OCI-LY7 (cell line): Measurements from ENCODE around the gene GALNT12. TPM values are rescaled to one million over a fixed set of nuclear protein-coding genes. Genes with fewer than 3 reads are reported as not detected.

Source experiments
- BruUV-seq: library from RNA; stranded (reverse); fragments of 400-500 nt; replicated peaks from 2 replicates; lab custom pipeline; 2021; lab: Mats Ljungman, UMichigan
- CTCF ChIA-PET: fragments of 300-600 bp; sonication (Branson Sonifier 250); formaldehyde crosslinking; loops from one replicate; lab custom pipeline; 2022; ENCODE audit warnings: antibody characterized with exemption; ENCODE audit not compliant: unreplicated experiment; lab: Charles Lee
- POLR2A ChIA-PET: fragments of 300-600 bp; sonication (Branson Sonifier 250); formaldehyde crosslinking; loops from one replicate; lab custom pipeline; 2022; ENCODE audit warnings: antibody characterized with exemption; lab: Charles Lee
- DNase-seq: peaks from one replicate; pipeline ENCODE4 v3.0.0-alpha.2; 2015; ENCODE audit warnings: low spot score
- H2AFZ ChIP-seq: fragments of 200-600 bp; sonication (generic), shearing (Covaris generic); 2 replicates; pipeline ENCODE4 v1.6.1; 2014; ENCODE audit warnings: mild to moderate bottlenecking, antibody characterized with exemption, low read length, moderate library complexity
- H3K27ac ChIP-seq: fragments of 200-600 bp; sonication (generic); 2 replicates; pipeline ENCODE4 v1.5.1; 2014; ENCODE audit warnings: mixed run types, low read depth, mild to moderate bottlenecking, moderate library complexity, low read length, inconsistent platforms; ENCODE audit not compliant: poor library complexity, severe bottlenecking
- H3K36me3 ChIP-seq: fragments of 200-600 bp; sonication (generic); 2 replicates; pipeline ENCODE4 v1.6.1; 2014; ENCODE audit warnings: mild to moderate bottlenecking, antibody characterized with exemption, low read length, moderate library complexity, mixed read lengths; ENCODE audit not compliant: insufficient read depth
- H3K4me1 ChIP-seq: fragments of 200-600 bp; sonication (generic); 2 replicates; pipeline ENCODE4 v1.5.1; 2014; ENCODE audit warnings: mild to moderate bottlenecking, low read length; ENCODE audit not compliant: insufficient read depth, poor library complexity, severe bottlenecking
- H3K4me2 ChIP-seq: fragments of 200-600 bp; sonication (generic); 2 replicates; pipeline ENCODE4 v1.6.1; 2014; ENCODE audit warnings: mild to moderate bottlenecking, low read length
- H3K4me3 ChIP-seq: fragments of 200-600 bp; sonication (generic); 2 replicates; pipeline ENCODE4 v1.5.1; 2014; ENCODE audit warnings: mild to moderate bottlenecking, low read depth, low read length; ENCODE audit not compliant: poor library complexity, severe bottlenecking
- H3K79me2 ChIP-seq: fragments of 200-600 bp; sonication (generic); 2 replicates; pipeline ENCODE4 v1.6.1; 2016; ENCODE audit warnings: low read depth, mild to moderate bottlenecking, low read length, moderate library complexity, mixed read lengths; ENCODE audit not compliant: insufficient read depth
- H3K9me2 ChIP-seq: fragments of 200-600 bp; sonication (generic); 2 replicates; pipeline ENCODE4 v1.6.1; 2016; ENCODE audit warnings: mild to moderate bottlenecking, low read length, mixed read lengths; ENCODE audit not compliant: insufficient read depth
- H3K9me3 ChIP-seq: fragments of 200-600 bp; sonication (generic); 2 replicates; pipeline ENCODE4 v1.6.1; 2014; ENCODE audit warnings: mild to moderate bottlenecking, mixed run types, low read length, mixed read lengths
- H4K20me1 ChIP-seq: fragments of 200-600 bp; sonication (generic); 2 replicates; pipeline ENCODE4 v1.6.1; 2014; ENCODE audit warnings: mild to moderate bottlenecking, antibody characterized with exemption, low read length, moderate library complexity, mixed read lengths; ENCODE audit not compliant: insufficient read depth
- CTCF ChIP-seq: fragments of 200-600 bp; sonication (generic); conservative IDR thresholded peaks from 2 replicates; pipeline ENCODE4 v1.5.1; 2014; ENCODE audit warnings: mild to moderate bottlenecking, antibody characterized with exemption, low read length, moderate library complexity, mixed read lengths
- EZH2phosphoT487 ChIP-seq: fragments of 200-600 bp; sonication (generic); IDR thresholded peaks from 2 replicates; pipeline ENCODE4 v1.6.1; 2018; ENCODE audit warnings: low read depth, borderline replicate concordance, mild to moderate bottlenecking, mixed run types, antibody characterized with exemption, low read length, moderate library complexity, mixed read lengths
- intact Hi-C: fragments of 100-400 bp; cut with micrococcal nuclease; formaldehyde crosslinking; loops from one replicate; pipeline ENCODE4 v1.10.0; 2022; ENCODE audit not compliant: unreplicated experiment
- total RNA-seq, 2 experiments: library from RNA; depleted of rRNA in 1 of 2; stranded (reverse); fragments of >200 nt in 1 of 2; shearing (Covaris generic) in 1 of 2; gene quantifications; 2 replicates each; pipeline ENCODE4 v1.2.3, GENCODE V29; 2014 to 2022

GALNT12 gene
- total RNA-seq, 2 experiments from 2014 or later, result 5.5 to 9.7 TPM

GRCh38 chr9:98829766-98830165, 22.3 kb downstream of the GALNT12 start:
- Histone ChIP-seq H3K9me2 (no peaks in the 10 kb centered on the region), H2AFZ (no peak overlapping the region), H3K79me2 (no peaks in the 10 kb centered on the region), H3K27ac (no peak overlapping the region), H3K4me1 (no peaks in the 10 kb centered on the region), H3K4me2 (no peak overlapping the region), H3K9me3 (no peaks in the 10 kb centered on the region), H4K20me1 (no peaks in the 10 kb centered on the region), H3K4me3 (no peak overlapping the region), H3K36me3 (no peaks in the 10 kb centered on the region)
- BruUV-seq, result no TSS peak
- ChIA-PET POLR2A (no interaction called here), CTCF (no interaction called here)
- no peak for DNase-seq
- no peak for TF ChIP-seq CTCF
- TF ChIP-seq EZH2phosphoT487, result no peak
- intact Hi-C loops, result no loop called here

GRCh38 chr9:98830554-98830953, 23.1 kb downstream of the GALNT12 start:
- POLR2A ChIA-PET, result no interaction called here
- TF ChIP-seq CTCF (no peak), EZH2phosphoT487 (no peak)
- no peaks in the 10 kb centered on the region for H3K9me2 ChIP-seq
- no peak overlapping the region for H3K27ac ChIP-seq
- H3K36me3 ChIP-seq, result no peaks in the 10 kb centered on the region
- no peaks in the 10 kb centered on the region for H4K20me1 ChIP-seq
- BruUV-seq, result no TSS peak
- no peaks in the 10 kb centered on the region for H3K4me1 ChIP-seq
- H3K4me2 ChIP-seq, result no peak overlapping the region
- no peak overlapping the region for H2AFZ ChIP-seq
- H3K4me3 ChIP-seq, result no peak overlapping the region
- intact Hi-C loops, result no loop called here
- no peaks in the 10 kb centered on the region for H3K9me3 ChIP-seq
- CTCF ChIA-PET, result no interaction called here
- H3K79me2 ChIP-seq, result no peaks in the 10 kb centered on the region
- no peak for DNase-seq

- Histone ChIP-seq H3K4me2 (no peak overlapping the region), H2AFZ (no peak overlapping the region), H3K79me2 (no peaks in the 10 kb centered on the region), H3K9me3 (no peaks in the 10 kb centered on the region), H3K27ac (no peak overlapping the region), H3K9me2 (no peaks in the 10 kb centered on the region), H3K36me3 (no peaks in the 10 kb centered on the region), H3K4me3 (no peak overlapping the region), H4K20me1 (no peaks in the 10 kb centered on the region), H3K4me1 (no peaks in the 10 kb centered on the region)
- CTCF ChIA-PET, result no interaction called here
- POLR2A ChIA-PET, result no interaction called here
- no peak for DNase-seq
- BruUV-seq, result no TSS peak
- no peak for TF ChIP-seq CTCF
- TF ChIP-seq EZH2phosphoT487, result no peak
- intact Hi-C loops, result no loop called here
These were observed 24.2 kb downstream of the GALNT12 start for GRCh38 chr9:98831696-98832095.
